ENCODE measurements around the gene FMO2. TPM values are rescaled to one million over a fixed set of nuclear protein-coding genes. Genes with fewer than 3 reads are reported as not detected.

FMO2 gene
- total RNA-seq, 1 donor from 2014 or later, result not detected

DNA sequence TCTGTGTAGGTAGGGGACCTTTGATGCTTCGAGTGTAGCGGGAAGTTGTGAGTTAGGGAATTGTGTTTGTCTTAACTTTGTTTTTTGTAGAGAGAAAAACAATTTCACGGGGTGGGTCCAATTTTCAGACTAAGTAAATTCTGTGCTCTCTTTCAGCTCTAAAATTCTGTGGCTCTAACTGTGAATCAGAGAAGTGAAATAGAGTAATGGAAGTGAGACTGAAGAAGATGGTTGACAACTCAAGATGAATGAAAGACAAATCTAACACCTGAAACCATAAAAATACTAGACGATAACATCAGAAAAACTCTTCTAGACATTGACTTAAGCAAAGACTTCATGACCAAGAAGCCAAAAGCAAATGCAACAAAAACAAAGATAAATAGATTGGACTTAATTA lies 58.8 kb downstream of the FMO2 start:
- Histone ChIP-seq H3K4me1 (ENCODE audit: insufficient read depth, low read length) (no peaks in the 10 kb centered on the region), H3K9ac (ENCODE audit: low read length) (no peak overlapping the region), H2AFZ (ENCODE audit: low read depth, low read length) (no peak overlapping the region), H3K4me3 (ENCODE audit: insufficient read depth, low read depth, low read length) (no peak overlapping the region), H3K27me3 (ENCODE audit: insufficient read depth, low read length) (peaks cover 2% of the 10 kb centered on the region), H3K9me3 (ENCODE audit: insufficient read depth, low read depth, low read length) (no peaks in the 10 kb centered on the region), H4K20me1 (ENCODE audit: insufficient read depth, low read length) (no peaks in the 10 kb centered on the region), H3K79me2 (ENCODE audit: insufficient read depth, low read length) (no peaks in the 10 kb centered on the region), H3K27ac (ENCODE audit: low read depth, low read length) (no peak overlapping the region), H3K36me3 (ENCODE audit: insufficient read depth, low read length) (no peaks in the 10 kb centered on the region), H3K4me2 (ENCODE audit: low read length) (no peak overlapping the region)
- H3K27ac Mint-ChIP-seq (ENCODE audit: unreplicated experiment), result no peak overlapping the region
- H3K36me3 Mint-ChIP-seq (ENCODE audit: low read depth, unreplicated experiment), result no peaks in the 10 kb centered on the region
- no peak overlapping the region for H3K4me3 Mint-ChIP-seq (ENCODE audit: unreplicated experiment)
- TF ChIP-seq EZH2 (IDR thresholded peaks at IDR 0.05; ENCODE audit: insufficient read depth, low read length), result no peak
- TF ChIP-seq, protein P1, sequence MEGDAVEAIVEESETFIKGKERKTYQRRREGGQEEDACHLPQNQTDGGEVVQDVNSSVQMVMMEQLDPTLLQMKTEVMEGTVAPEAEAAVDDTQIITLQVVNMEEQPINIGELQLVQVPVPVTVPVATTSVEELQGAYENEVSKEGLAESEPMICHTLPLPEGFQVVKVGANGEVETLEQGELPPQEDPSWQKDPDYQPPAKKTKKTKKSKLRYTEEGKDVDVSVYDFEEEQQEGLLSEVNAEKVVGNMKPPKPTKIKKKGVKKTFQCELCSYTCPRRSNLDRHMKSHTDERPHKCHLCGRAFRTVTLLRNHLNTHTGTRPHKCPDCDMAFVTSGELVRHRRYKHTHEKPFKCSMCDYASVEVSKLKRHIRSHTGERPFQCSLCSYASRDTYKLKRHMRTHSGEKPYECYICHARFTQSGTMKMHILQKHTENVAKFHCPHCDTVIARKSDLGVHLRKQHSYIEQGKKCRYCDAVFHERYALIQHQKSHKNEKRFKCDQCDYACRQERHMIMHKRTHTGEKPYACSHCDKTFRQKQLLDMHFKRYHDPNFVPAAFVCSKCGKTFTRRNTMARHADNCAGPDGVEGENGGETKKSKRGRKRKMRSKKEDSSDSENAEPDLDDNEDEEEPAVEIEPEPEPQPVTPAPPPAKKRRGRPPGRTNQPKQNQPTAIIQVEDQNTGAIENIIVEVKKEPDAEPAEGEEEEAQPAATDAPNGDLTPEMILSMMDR (IDR thresholded peaks at IDR 0.05; ENCODE audit: insufficient read depth, low read depth, low read length), result no peak
- H3K27me3 Mint-ChIP-seq (ENCODE audit: low read depth, unreplicated experiment), result no peaks in the 10 kb centered on the region
- peaks cover 14% of the 10 kb centered on the region for H3K4me1 Mint-ChIP-seq (ENCODE audit: low read depth, unreplicated experiment)
- peaks cover 13% of the 10 kb centered on the region for H3K9me3 Mint-ChIP-seq (ENCODE audit: unreplicated experiment)
- FAIRE-seq, result no peak
- DNase-seq (ENCODE audit: low read depth), result no peak

DNA sequence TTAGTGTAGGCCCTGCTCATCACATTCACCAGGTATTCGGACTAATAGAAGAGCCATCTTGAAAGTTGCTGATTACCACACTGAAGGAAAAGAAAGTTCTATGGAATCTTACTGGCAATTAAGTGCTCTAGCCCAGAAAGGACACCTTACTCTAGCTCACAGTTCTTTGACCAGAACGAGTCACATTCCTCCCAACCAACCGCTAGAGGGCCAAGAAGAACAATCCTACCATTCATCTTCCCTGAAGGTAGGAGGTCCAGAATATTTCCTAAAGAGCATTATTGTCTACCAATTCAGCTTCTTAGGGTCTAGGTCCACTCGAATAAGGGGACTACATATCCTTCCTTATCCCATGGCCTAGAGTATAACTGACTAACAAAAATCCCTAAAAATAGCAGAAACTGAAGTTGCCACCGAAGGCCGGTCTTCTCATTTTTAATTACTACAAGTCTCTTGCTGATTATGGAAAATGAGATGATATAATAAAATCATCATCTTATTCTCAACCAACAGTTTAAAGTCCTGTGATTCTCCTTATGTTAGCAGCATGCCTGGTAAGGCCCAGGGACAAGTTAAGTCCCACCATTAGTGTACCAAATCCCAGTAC lies 60.5 kb downstream of the FMO2 start:
- no peak overlapping the region for H3K4me3 Mint-ChIP-seq (ENCODE audit: unreplicated experiment)
- peaks cover 4% of the 10 kb centered on the region for H3K9me3 Mint-ChIP-seq (ENCODE audit: unreplicated experiment)
- FAIRE-seq (no peak), DNase-seq (ENCODE audit: low read depth) (peak; percentile 16)
- H2AFZ ChIP-seq (ENCODE audit: low read depth, low read length), result no peak overlapping the region
- no peaks in the 10 kb centered on the region for H3K36me3 ChIP-seq (ENCODE audit: insufficient read depth, low read length)
- no peaks in the 10 kb centered on the region for H4K20me1 ChIP-seq (ENCODE audit: insufficient read depth, low read length)
- peaks cover 2% of the 10 kb centered on the region for H3K27me3 ChIP-seq (ENCODE audit: insufficient read depth, low read length)
- TF ChIP-seq, protein P1 (IDR thresholded peaks at IDR 0.05; ENCODE audit: insufficient read depth, low read depth, low read length), result peak; percentile 83
- TF ChIP-seq EZH2 (IDR thresholded peaks at IDR 0.05; ENCODE audit: insufficient read depth, low read length), result no peak
- H3K4me2 ChIP-seq (ENCODE audit: low read length), result no peak overlapping the region
- H3K9ac ChIP-seq (ENCODE audit: low read length), result no peak overlapping the region
- no peaks in the 10 kb centered on the region for H3K9me3 ChIP-seq (ENCODE audit: insufficient read depth, low read depth, low read length)
- no peaks in the 10 kb centered on the region for H3K79me2 ChIP-seq (ENCODE audit: insufficient read depth, low read length)
- H3K36me3 Mint-ChIP-seq (ENCODE audit: low read depth, unreplicated experiment), result no peaks in the 10 kb centered on the region
- H3K27ac Mint-ChIP-seq (ENCODE audit: unreplicated experiment), result no peak overlapping the region
- peaks cover 21% of the 10 kb centered on the region for H3K4me1 Mint-ChIP-seq (ENCODE audit: low read depth, unreplicated experiment)
- no peak overlapping the region for H3K27ac ChIP-seq (ENCODE audit: low read depth, low read length)
- H3K27me3 Mint-ChIP-seq (ENCODE audit: low read depth, unreplicated experiment), result no peaks in the 10 kb centered on the region
- no peak overlapping the region for H3K4me3 ChIP-seq (ENCODE audit: insufficient read depth, low read depth, low read length)
- no peaks in the 10 kb centered on the region for H3K4me1 ChIP-seq (ENCODE audit: insufficient read depth, low read length)

DNA sequence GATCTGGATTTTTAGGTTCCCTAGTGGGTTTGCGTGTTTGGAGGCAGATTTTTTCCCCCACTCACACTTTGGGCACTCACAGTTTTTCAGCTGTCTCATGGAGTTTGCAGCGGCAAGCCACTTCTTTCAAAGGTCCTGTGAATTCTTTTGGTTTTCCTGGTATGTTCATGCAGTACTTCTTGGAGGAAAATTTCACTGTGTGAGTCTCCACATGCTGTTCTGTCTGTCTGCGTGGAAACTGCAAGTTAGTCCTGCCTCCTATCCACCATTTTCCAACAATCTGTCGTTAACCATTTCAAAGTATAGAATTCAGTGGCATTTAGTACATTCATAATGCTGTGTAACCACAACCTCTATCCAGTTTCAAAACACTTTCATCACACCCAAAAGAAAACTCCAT lies 62.4 kb downstream of the FMO2 start:
- no peak overlapping the region for H3K9ac ChIP-seq (ENCODE audit: low read length)
- H3K27me3 Mint-ChIP-seq (ENCODE audit: low read depth, unreplicated experiment), result no peaks in the 10 kb centered on the region
- H3K9me3 Mint-ChIP-seq (ENCODE audit: unreplicated experiment), result no peaks in the 10 kb centered on the region
- H3K9me3 ChIP-seq (ENCODE audit: insufficient read depth, low read depth, low read length), result no peaks in the 10 kb centered on the region
- H4K20me1 ChIP-seq (ENCODE audit: insufficient read depth, low read length), result no peaks in the 10 kb centered on the region
- peaks cover 5% of the 10 kb centered on the region for H3K4me1 ChIP-seq (ENCODE audit: insufficient read depth, low read length)
- no peaks in the 10 kb centered on the region for H3K36me3 ChIP-seq (ENCODE audit: insufficient read depth, low read length)
- no peak overlapping the region for H3K4me3 ChIP-seq (ENCODE audit: insufficient read depth, low read depth, low read length)
- peaks cover 2% of the 10 kb centered on the region for H3K27me3 ChIP-seq (ENCODE audit: insufficient read depth, low read length)
- TF ChIP-seq, protein P1 (IDR thresholded peaks at IDR 0.05; ENCODE audit: insufficient read depth, low read depth, low read length), result no peak
- TF ChIP-seq EZH2 (IDR thresholded peaks at IDR 0.05; ENCODE audit: insufficient read depth, low read length), result no peak
- no peak overlapping the region for H3K4me3 Mint-ChIP-seq (ENCODE audit: unreplicated experiment)
- no peak for FAIRE-seq
- H3K79me2 ChIP-seq (ENCODE audit: insufficient read depth, low read length), result no peaks in the 10 kb centered on the region
- no peak overlapping the region for H3K4me2 ChIP-seq (ENCODE audit: low read length)
- DNase-seq (ENCODE audit: low read depth), result peak; percentile 20
- H3K27ac ChIP-seq (ENCODE audit: low read depth, low read length), result no peak overlapping the region
- no peak overlapping the region for H2AFZ ChIP-seq (ENCODE audit: low read depth, low read length)
- peak overlapping the region; percentile 89 for H3K27ac Mint-ChIP-seq (ENCODE audit: unreplicated experiment)
- H3K36me3 Mint-ChIP-seq (ENCODE audit: low read depth, unreplicated experiment), result no peaks in the 10 kb centered on the region
- peaks cover 21% of the 10 kb centered on the region for H3K4me1 Mint-ChIP-seq (ENCODE audit: low read depth, unreplicated experiment)
